Fibroblast of pulmonary artery (primary cell): ENCODE results near the gene FAM171A1.

Experiments
- DNase-seq: peaks from one replicate; pipeline ENCODE4 v3.0.0-alpha.2; 2010; ENCODE audit warnings: low read depth
- H3K4me3 ChIP-seq: replicated peaks from 2 replicates; pipeline ENCODE4 v1.5.1; 2011; ENCODE audit warnings: low read depth, mild to moderate bottlenecking, control low read depth, low read length, moderate library complexity
- TF ChIP-seq, protein P1 (sequence below): IDR thresholded peaks from 2 replicates; pipeline ENCODE4 v1.5.1; 2011; ENCODE audit warnings: mild to moderate bottlenecking, control low read depth, low read length, inconsistent platforms; ENCODE audit errors: missing control alignments

The FAM171A1 gene

GRCh38 chr10:15201589-15202300 lies 169.3 kb downstream of the FAM171A1 start:
- peak; percentile 30 for DNase-seq
- no peak overlapping the region for H3K4me3 ChIP-seq
- TF ChIP-seq, protein P1, sequence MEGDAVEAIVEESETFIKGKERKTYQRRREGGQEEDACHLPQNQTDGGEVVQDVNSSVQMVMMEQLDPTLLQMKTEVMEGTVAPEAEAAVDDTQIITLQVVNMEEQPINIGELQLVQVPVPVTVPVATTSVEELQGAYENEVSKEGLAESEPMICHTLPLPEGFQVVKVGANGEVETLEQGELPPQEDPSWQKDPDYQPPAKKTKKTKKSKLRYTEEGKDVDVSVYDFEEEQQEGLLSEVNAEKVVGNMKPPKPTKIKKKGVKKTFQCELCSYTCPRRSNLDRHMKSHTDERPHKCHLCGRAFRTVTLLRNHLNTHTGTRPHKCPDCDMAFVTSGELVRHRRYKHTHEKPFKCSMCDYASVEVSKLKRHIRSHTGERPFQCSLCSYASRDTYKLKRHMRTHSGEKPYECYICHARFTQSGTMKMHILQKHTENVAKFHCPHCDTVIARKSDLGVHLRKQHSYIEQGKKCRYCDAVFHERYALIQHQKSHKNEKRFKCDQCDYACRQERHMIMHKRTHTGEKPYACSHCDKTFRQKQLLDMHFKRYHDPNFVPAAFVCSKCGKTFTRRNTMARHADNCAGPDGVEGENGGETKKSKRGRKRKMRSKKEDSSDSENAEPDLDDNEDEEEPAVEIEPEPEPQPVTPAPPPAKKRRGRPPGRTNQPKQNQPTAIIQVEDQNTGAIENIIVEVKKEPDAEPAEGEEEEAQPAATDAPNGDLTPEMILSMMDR: no peak

- peak; percentile 85 for DNase-seq
- H3K4me3 ChIP-seq: no peak overlapping the region
- TF ChIP-seq, protein P1: no peak
These were observed 170.5 kb downstream of the FAM171A1 start for GRCh38 chr10:15200626-15201025.

DNA sequence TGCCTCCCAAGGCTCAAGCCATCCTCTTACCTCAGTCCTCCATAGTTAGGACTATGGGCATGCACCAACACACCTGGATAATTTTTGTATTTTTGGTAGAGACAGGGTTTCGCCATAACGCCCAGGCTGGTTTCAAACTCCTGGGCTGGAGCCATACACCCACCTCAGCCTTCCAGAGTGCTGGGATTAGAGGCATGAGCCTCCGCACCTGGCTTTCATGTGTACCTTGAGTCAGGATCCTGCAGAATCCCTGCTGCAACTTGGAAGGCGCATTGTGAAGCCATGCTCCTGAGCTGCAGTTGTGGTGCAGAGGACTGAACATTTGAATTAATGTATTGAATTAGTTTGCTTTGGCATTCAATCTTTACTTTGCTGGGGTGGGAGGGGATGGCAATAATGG lies 173.2 kb downstream of the FAM171A1 start:
- H3K4me3 ChIP-seq: no peak overlapping the region
- TF ChIP-seq, protein P1: no peak

GRCh38 chr10:15197276-15197675 lies 173.8 kb downstream of the FAM171A1 start:
- no peak overlapping the region for H3K4me3 ChIP-seq
- TF ChIP-seq, protein P1: no peak
- peak; percentile 51 for DNase-seq

More for the DNA sequence above, 173.2 kb downstream of the FAM171A1 start:
- DNase-seq: no peak

- TF ChIP-seq, protein P1: no peak
- peak; percentile 66 for DNase-seq
- H3K4me3 ChIP-seq: no peak overlapping the region
These were observed 174.9 kb downstream of the FAM171A1 start for GRCh38 chr10:15196021-15196834.

DNA sequence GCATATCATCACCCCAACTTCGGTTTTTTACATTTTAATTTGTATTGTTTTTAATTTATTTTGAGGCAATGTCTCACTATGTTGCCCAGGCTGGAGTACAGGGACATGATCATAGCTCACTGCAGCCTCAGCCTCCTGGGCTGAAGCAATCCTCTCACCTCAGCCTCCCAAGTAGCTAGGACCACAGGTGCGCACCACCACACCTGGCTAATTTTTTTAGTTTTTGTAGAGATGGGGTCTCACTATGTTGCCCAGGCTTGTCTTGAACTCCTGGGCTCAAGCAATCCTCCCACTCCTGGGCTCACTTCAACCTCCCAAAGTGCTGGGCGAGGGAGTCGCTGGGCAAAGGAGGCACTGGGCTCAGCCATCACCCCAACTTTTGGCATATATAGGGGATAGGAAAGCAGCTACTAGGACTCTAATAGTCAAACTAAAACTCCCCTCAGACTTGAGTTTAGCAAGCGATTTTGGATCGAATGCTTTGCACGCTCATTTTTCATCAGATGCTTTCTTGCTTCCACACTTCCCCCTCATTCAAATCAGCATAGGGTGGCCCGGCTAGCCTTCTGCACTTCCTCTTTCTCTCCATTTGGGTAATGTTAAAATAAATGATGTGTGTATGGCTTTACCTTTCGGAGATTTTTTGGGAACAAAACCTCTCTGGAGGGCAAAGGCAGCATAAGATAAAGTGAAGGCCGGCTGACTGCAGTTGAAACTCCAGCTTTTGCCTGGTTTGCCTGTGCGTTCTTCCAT lies 181.8 kb downstream of the FAM171A1 start:
- TF ChIP-seq, protein P1: no peak
- H3K4me3 ChIP-seq: no peak overlapping the region
- no peak for DNase-seq
